Omental fat pad (tissue), 4 donors: ENCODE data around the gene ARL6IP1. TPM values are rescaled to one million over a fixed set of nuclear protein-coding genes. Genes with fewer than 3 reads are reported as not detected.

Experiments used
- ATAC-seq: fragments of 150-250 bp; one replicate; pipeline ENCODE4 v1.9.1; 2016; ENCODE audit warnings: mild to moderate bottlenecking, moderate library complexity; ENCODE audit not compliant: low FRiP score
- DNase-seq: peaks from one replicate; pipeline ENCODE4 v3.0.0-alpha.2; 2019; ENCODE audit warnings: low spot score
- total RNA-seq, 4 donors: library from RNA; depleted of rRNA; stranded (reverse); fragments of >200 nt; gene quantifications; one replicate each; pipeline ENCODE4 v1.1.0, GENCODE V29; 2016
- TF ChIP-seq, protein P1 (sequence below), 3 donors: fragments of 450-650 bp; IDR thresholded peaks; one replicate each; pipeline ENCODE4 v1.5.1; 2016 to 2017; ENCODE audit warnings: antibody characterized with exemption in 3 of 3, mild to moderate bottlenecking in 3 of 3, moderate library complexity in 2 of 3

The ARL6IP1 gene
- total RNA-seq, 4 donors from 2014 or later: 267 to 358 (median 282) TPM

DNA sequence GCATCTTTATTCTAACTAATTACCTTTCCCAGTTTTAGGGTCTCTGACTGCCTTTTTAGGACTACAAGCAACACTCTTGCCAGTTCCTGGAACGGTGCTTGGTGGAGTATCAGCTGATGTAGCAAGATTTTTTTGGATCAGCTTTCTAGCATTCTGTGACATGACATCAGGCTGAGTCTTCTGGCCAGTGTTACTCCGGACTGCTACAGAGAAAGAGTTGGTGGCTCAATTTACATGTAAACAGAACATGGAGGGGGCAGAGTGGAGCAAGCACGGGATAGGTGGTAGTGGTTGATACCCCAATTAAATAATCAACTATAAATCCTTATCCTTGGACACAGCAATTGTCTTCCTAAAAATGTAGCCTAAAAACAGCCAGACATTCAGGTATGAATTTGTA is 10.6 kb upstream of the ARL6IP1 start:
- DNase-seq: no peak
- ATAC-seq: no peak

DNA sequence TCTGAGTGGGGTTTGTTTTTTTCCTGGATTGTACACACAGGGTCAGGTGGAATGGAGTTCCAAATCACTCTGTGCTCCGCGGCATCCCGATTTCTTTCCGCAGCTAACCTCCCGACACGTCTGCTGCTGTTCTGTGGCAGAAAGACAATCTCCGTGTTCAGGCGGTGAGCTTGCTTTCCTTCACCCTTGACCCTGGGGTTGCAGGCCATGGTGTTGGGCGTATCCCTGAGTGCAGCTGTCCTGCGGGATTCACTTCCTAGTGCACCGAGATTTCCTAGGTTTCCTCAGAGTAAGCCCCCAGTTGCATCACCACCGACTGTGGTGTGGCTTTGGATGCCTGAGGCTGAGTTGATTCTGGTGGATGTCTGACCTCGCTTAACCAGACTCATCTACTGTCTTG is 7.8 kb upstream of the ARL6IP1 start:
- ATAC-seq (peak; percentile 12), DNase-seq (no peak)
- TF ChIP-seq, protein P1, sequence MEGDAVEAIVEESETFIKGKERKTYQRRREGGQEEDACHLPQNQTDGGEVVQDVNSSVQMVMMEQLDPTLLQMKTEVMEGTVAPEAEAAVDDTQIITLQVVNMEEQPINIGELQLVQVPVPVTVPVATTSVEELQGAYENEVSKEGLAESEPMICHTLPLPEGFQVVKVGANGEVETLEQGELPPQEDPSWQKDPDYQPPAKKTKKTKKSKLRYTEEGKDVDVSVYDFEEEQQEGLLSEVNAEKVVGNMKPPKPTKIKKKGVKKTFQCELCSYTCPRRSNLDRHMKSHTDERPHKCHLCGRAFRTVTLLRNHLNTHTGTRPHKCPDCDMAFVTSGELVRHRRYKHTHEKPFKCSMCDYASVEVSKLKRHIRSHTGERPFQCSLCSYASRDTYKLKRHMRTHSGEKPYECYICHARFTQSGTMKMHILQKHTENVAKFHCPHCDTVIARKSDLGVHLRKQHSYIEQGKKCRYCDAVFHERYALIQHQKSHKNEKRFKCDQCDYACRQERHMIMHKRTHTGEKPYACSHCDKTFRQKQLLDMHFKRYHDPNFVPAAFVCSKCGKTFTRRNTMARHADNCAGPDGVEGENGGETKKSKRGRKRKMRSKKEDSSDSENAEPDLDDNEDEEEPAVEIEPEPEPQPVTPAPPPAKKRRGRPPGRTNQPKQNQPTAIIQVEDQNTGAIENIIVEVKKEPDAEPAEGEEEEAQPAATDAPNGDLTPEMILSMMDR (IDR thresholded peaks at IDR 0.05): no peak

More for the DNA sequence above, 10.6 kb upstream of the ARL6IP1 start:
- TF ChIP-seq, protein P1 (IDR thresholded peaks at IDR 0.05): no peak

DNA sequence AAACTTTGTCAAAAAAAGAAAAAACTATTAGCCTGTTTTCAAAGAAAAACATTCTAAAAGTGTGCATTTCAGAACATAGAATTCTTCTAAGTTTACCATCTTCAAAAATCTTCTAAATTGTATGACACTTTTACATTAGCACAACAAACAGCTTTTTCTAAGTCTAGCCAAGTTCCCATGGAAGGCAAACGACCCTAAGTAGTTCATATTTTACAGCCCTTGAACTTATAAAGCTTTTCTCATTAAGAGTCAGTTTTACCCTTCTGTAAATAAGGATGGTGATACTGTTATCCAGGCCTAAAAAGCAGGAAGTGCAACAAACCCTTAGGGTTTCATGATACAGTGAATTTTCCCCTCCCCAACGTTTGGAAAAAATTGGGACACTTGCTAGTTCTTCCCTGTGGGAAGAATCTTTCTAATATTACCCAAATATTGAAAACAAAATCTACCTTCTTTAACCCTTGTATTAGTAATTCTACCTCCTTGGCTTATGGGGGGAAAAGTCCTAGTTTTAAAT is 4.0 kb upstream of the ARL6IP1 start:
- ATAC-seq: no peak
- no peak for DNase-seq
- TF ChIP-seq, protein P1 (IDR thresholded peaks at IDR 0.05): no peak

DNA sequence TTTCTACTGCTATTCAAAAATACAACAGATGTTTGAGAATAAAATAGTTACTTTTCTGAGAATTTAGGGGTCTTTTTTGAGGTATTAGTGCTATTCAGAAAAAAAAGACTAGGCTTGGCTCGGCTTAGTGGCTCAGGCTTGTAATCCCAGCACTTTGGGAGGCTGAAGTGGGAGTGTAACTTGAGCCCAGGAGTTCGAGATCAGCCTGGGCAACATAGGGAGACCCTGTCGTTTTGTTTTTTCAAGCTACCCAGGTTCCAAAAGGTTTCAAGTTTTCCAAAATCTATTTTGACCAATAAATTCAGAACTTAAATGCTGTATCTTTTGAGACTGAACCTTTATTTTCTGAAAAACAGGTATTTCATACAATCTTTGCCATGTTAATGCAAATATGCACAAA is 3.2 kb upstream of the ARL6IP1 start:
- ATAC-seq (no peak), DNase-seq (no peak)
- TF ChIP-seq, protein P1 (IDR thresholded peaks at IDR 0.05): no peak

DNA sequence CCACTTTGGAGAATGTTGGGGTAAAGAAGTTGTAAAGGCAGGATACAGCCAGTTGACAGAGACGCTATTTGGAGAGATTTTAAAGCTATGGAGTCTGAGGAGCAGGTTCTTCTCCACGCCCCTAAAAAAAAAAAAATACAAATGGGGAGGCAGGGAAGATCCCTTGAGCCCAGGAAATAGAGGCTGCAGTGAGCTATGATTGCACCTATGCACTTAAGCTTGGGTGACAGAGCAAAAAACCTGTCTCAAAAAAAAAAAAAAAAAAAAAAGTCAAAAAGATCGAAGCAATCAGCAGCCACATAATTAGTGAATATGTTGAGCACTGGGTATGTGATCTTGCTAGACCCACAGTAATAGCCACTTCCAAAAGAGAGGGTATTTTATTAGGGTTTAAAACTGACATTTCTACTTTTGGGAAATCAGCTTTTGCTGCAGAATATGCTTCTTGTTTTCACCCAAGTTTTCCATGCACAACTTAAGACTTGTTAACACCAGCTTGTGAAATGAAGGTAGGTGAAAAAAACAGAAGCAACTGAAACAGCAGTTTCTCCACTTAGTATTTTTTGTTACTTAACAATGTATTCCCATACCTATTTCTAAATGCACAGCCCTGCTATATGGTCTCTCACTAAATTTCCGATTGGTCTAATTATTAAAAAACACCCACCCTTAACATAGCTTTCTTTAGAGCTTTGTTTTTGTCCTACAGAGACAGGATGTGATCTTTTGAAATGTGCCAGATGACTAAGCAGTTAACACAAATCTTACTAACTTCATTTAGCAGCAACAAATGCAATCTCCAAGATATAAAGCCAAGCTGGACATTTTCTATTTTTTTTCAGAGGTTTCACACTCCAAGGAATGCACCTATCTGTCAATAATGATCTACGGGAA is 2.5 kb upstream of the ARL6IP1 start:
- ATAC-seq (no peak), DNase-seq (no peak)
- TF ChIP-seq, protein P1 (IDR thresholded peaks at IDR 0.05): no peak

DNA sequence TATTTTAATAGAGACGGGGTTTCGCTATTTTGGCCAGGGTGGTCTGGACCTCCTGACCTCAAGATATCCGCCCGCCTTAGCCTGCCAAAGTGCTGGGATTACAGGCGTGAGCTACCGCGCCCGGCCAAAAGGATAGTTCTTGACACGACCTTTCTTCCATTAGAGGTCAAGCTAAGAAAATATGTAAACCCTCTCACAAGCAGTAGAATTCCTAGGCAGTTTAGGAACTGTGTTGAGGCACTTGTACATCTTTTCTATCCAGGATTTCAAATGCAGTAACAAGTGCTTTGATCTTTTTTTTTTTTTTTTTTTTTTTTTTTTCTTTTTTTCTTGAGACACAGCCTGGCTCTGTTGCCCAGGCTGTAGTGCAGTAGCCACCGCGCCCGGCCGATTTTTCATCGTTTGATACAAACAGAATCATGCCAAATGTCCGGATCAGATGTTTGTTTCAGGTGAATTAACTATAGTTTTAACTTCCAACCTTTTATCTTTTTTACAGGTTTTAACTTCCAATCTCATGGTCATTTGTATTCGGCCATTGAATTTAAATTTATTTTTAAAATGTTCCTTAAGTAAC is 1.5 kb upstream of the ARL6IP1 start:
- TF ChIP-seq, protein P1 (IDR thresholded peaks at IDR 0.05): no peak
- DNase-seq: no peak
- no peak for ATAC-seq
